ENCODE measurements around the gene OLFM1.

Gene OLFM1

GRCh38 chr9:135129137-135129695 lies 41.7 kb downstream of the OLFM1 start:
- no peak overlapping the region for H3K4me3 ChIP-seq (IDR thresholded peaks at IDR 0.05; ENCODE audit: insufficient read depth, low read depth, low read length)
- H4K20me1 ChIP-seq (ENCODE audit: insufficient read depth), result no peaks in the 10 kb centered on the region
- no peak for TF ChIP-seq CTCF (conservative IDR thresholded peaks at IDR 0.05; ENCODE audit: low read depth, low read length)
- no peaks in the 10 kb centered on the region for H3K4me1 ChIP-seq (ENCODE audit: low read depth, poor library complexity, severe bottlenecking)
- H3K36me3 ChIP-seq (ENCODE audit: insufficient read depth), result no peaks in the 10 kb centered on the region
- peaks cover 27% of the 10 kb centered on the region; the same call in 1 of the 2 replicates for H3K27me3 ChIP-seq (ENCODE audit: insufficient read depth, low read depth)
- no peak overlapping the region for H3K27ac ChIP-seq
- H3K4me2 ChIP-seq, result no peak overlapping the region
- H2AFZ ChIP-seq (ENCODE audit: low read depth), result no peak overlapping the region
- H3K79me2 ChIP-seq (ENCODE audit: insufficient read depth, low read depth), result no peaks in the 10 kb centered on the region
- no peak overlapping the region for H3K9ac ChIP-seq

- no peak for TF ChIP-seq CTCF (conservative IDR thresholded peaks at IDR 0.05; ENCODE audit: low read depth, low read length)
- H3K4me3 ChIP-seq (IDR thresholded peaks at IDR 0.05; ENCODE audit: insufficient read depth, low read depth, low read length), result no peak overlapping the region
- no peak overlapping the region for H2AFZ ChIP-seq (ENCODE audit: low read depth)
- no peaks in the 10 kb centered on the region for H3K4me1 ChIP-seq (ENCODE audit: low read depth, poor library complexity, severe bottlenecking)
- no peaks in the 10 kb centered on the region for H3K79me2 ChIP-seq (ENCODE audit: insufficient read depth, low read depth)
- H3K9ac ChIP-seq, result no peak overlapping the region
- no peak overlapping the region for H3K27ac ChIP-seq
- H4K20me1 ChIP-seq (ENCODE audit: insufficient read depth), result no peaks in the 10 kb centered on the region
- H3K4me2 ChIP-seq, result no peak overlapping the region
- no peaks in the 10 kb centered on the region for H3K36me3 ChIP-seq (ENCODE audit: insufficient read depth)
- peaks cover 33% of the 10 kb centered on the region; the same call in 1 of the 2 replicates for H3K27me3 ChIP-seq (ENCODE audit: insufficient read depth, low read depth)
These were observed 42.9 kb downstream of the OLFM1 start for GRCh38 chr9:135130207-135130976.

DNA sequence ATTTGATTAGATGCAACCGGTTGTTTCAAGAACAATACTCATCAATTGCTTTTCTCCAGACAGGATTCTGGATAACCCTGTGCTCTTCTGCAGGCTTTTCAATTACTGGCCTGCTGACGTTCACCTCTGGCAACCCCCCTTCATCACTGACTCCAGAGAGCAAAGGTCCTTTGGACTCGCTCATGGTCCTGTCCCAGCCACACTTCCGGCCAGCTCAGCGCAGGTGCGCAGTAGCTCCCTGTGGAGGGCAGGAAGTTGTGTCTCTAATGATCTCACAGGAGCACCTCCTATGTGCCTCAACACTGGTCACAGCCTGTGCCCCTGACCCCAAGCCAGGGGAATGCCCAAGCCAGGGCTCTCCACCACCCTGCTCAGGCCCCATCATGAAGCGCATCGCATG lies 44.0 kb downstream of the OLFM1 start:
- no peaks in the 10 kb centered on the region for H4K20me1 ChIP-seq (ENCODE audit: insufficient read depth)
- H2AFZ ChIP-seq (ENCODE audit: low read depth), result no peak overlapping the region
- no peak overlapping the region for H3K9ac ChIP-seq
- H3K36me3 ChIP-seq (ENCODE audit: insufficient read depth), result no peaks in the 10 kb centered on the region
- H3K4me2 ChIP-seq, result no peak overlapping the region
- no peaks in the 10 kb centered on the region for H3K4me1 ChIP-seq (ENCODE audit: low read depth, poor library complexity, severe bottlenecking)
- H3K27ac ChIP-seq, result no peak overlapping the region
- H3K79me2 ChIP-seq (ENCODE audit: insufficient read depth, low read depth), result no peaks in the 10 kb centered on the region
- TF ChIP-seq CTCF (conservative IDR thresholded peaks at IDR 0.05; ENCODE audit: low read depth, low read length), result no peak
- H3K4me3 ChIP-seq (IDR thresholded peaks at IDR 0.05; ENCODE audit: insufficient read depth, low read depth, low read length), result no peak overlapping the region
- H3K27me3 ChIP-seq (ENCODE audit: insufficient read depth, low read depth), result peaks cover 33% of the 10 kb centered on the region; the same call in 1 of the 2 replicates

- no peaks in the 10 kb centered on the region for H3K79me2 ChIP-seq (ENCODE audit: insufficient read depth, low read depth)
- TF ChIP-seq CTCF (conservative IDR thresholded peaks at IDR 0.05; ENCODE audit: low read depth, low read length), result no peak
- H3K27me3 ChIP-seq (ENCODE audit: insufficient read depth, low read depth), result peaks cover 33% of the 10 kb centered on the region; the same call in 1 of the 2 replicates
- H3K9ac ChIP-seq, result no peak overlapping the region
- no peak overlapping the region for H2AFZ ChIP-seq (ENCODE audit: low read depth)
- H3K36me3 ChIP-seq (ENCODE audit: insufficient read depth), result no peaks in the 10 kb centered on the region
- H3K27ac ChIP-seq, result no peak overlapping the region
- no peaks in the 10 kb centered on the region for H4K20me1 ChIP-seq (ENCODE audit: insufficient read depth)
- no peaks in the 10 kb centered on the region for H3K4me1 ChIP-seq (ENCODE audit: low read depth, poor library complexity, severe bottlenecking)
- no peak overlapping the region for H3K4me2 ChIP-seq
- H3K4me3 ChIP-seq (IDR thresholded peaks at IDR 0.05; ENCODE audit: insufficient read depth, low read depth, low read length), result no peak overlapping the region
These were observed 44.5 kb downstream of the OLFM1 start for GRCh38 chr9:135132008-135132407.

Data from KMS-11 (cell line).